K562 (cell line): ENCODE results near the gene NEMF. TPM values are rescaled to one million over a fixed set of nuclear protein-coding genes. Genes with fewer than 3 reads are reported as not detected.

Experiments
- ATAC-seq: fragments of 200-7000 bp; cut with Tn5 transposase; 3 replicates; pipeline ENCODE4 v1.9.1; 2020; ENCODE audit warnings: moderate library complexity
- BruUV-seq: library from RNA; stranded (reverse); fragments of 400-500 nt; replicated peaks from 2 replicates; lab custom pipeline; 2021; lab: Mats Ljungman, UMichigan
- CTCF ChIA-PET: fragments of 300-600 bp; formaldehyde crosslinking; extraction: SDS; loops from one replicate; lab custom pipeline; 2021; ENCODE audit warnings: low intra/inter-chr PET ratio; lab: Yijun Ruan, JAX
- POLR2A ChIA-PET: fragments of 300-600, 350-650 bp; sonication (Branson Sonifier 250); formaldehyde crosslinking; extraction: SDS; loops from one replicate; lab custom pipeline; 2021; ENCODE audit warnings: antibody characterized with exemption, inconsistent platforms; lab: Yijun Ruan, JAX
- DNase-seq, 4 experiments: peaks; one replicate each; pipeline versions ENCODE4 v3.0.0 to v3.0.0-alpha.2; 2011 to 2018; ENCODE audit warnings: low spot score in 3 of 4, mixed read lengths in 3 of 4; ENCODE audit errors: extremely low read depth in 1 of 4
- FAIRE-seq: peaks from 2 replicates; lab custom pipeline; 2011; peaks lifted over from hg19 to GRCh38; lab: Jason Lieb, UNC
- H2AFZ ChIP-seq: 2 replicates; pipeline ENCODE4 v1.6.0; 2011; ENCODE audit warnings: low read depth, low read length, control low read depth, inconsistent platforms
- H3K27ac ChIP-seq: fragments of 200-600 bp; 3 replicates; pipeline ENCODE4 v1.8.0; 2011; ENCODE audit warnings: low read depth, mild to moderate bottlenecking, control low read depth, inconsistent platforms, low read length, moderate library complexity, mixed read lengths; ENCODE audit errors: extremely low read depth
- H3K27me3 ChIP-seq, 2 experiments: fragments of 300-600 bp in 1 of 2; 2 replicates in 1 of 2; 3 replicates in 1 of 2; pipeline versions ENCODE4 v1.6.0 to v1.8.0; 2011; ENCODE audit warnings: inconsistent platforms in 2 of 2, low read length in 2 of 2, mild to moderate bottlenecking in 1 of 2, mixed read lengths in 1 of 2, moderate library complexity in 1 of 2; ENCODE audit not compliant: control insufficient read depth in 2 of 2, insufficient read depth in 2 of 2
- H3K36me3 ChIP-seq: fragments of 300-600 bp; 3 replicates; pipeline ENCODE4 v1.8.0; 2011; ENCODE audit warnings: mild to moderate bottlenecking, low read length, inconsistent platforms; ENCODE audit not compliant: control insufficient read depth, insufficient read depth
- H3K4me1 ChIP-seq, 2 experiments: fragments of 200-600 bp in 1 of 2; replicated peaks in 1 of 2; 2 replicates in 1 of 2; 3 replicates in 1 of 2; pipeline versions ENCODE4 v1.5.1 to v1.8.0; 2011; ENCODE audit warnings: inconsistent platforms in 2 of 2, low read length in 2 of 2, mild to moderate bottlenecking in 1 of 2, mixed read lengths in 1 of 2, moderate library complexity in 1 of 2; ENCODE audit not compliant: control insufficient read depth in 2 of 2, insufficient read depth in 2 of 2
- H3K4me2 ChIP-seq: 2 replicates; pipeline ENCODE4 v1.6.1; 2011; ENCODE audit warnings: low read length, control low read depth, inconsistent platforms, mixed read lengths; ENCODE audit not compliant: insufficient read depth
- H3K4me3 ChIP-seq: fragments of 200-600 bp; sonication (generic), shearing (Covaris generic); 2 replicates; pipeline ENCODE4 v1.5.1; 2016; ENCODE audit warnings: control low read depth, inconsistent platforms
- H3K79me2 ChIP-seq: fragments of 200-600 bp; 3 replicates; pipeline ENCODE4 v1.8.0; 2011; ENCODE audit warnings: low read length, inconsistent platforms; ENCODE audit not compliant: control insufficient read depth, insufficient read depth
- H3K9ac ChIP-seq, 2 experiments: 2 replicates each; pipeline versions ENCODE4 v1.6.0 to v1.6.1; 2011; ENCODE audit warnings: low read depth in 2 of 2, low read length in 2 of 2, control low read depth in 1 of 2, inconsistent platforms in 1 of 2, mild to moderate bottlenecking in 1 of 2, mixed read lengths in 1 of 2; ENCODE audit not compliant: insufficient read depth in 1 of 2
- H3K9me1 ChIP-seq: one replicate; pipeline ENCODE4 v1.6.0; 2011; ENCODE audit warnings: inconsistent platforms, mild to moderate bottlenecking, low read length, moderate library complexity; ENCODE audit not compliant: control insufficient read depth, insufficient read depth
- H3K9me3 ChIP-seq: replicated peaks from 2 replicates; pipeline ENCODE4 v1.5.1; 2011; ENCODE audit warnings: low read depth, low read length, inconsistent platforms; ENCODE audit not compliant: control insufficient read depth, insufficient read depth
- H4K20me1 ChIP-seq: replicated peaks from 2 replicates; pipeline ENCODE4 v1.6.1; 2011; ENCODE audit warnings: low read length, inconsistent platforms, mixed read lengths; ENCODE audit not compliant: control insufficient read depth, insufficient read depth
- ARID1B ChIP-seq: fragments of 450-650 bp; IDR thresholded peaks from 2 replicates; pipeline ENCODE4 v1.6.1; 2016; ENCODE audit warnings: antibody characterized with exemption, mild to moderate bottlenecking, inconsistent platforms
- BCOR ChIP-seq: fragments of 450-650 bp; IDR thresholded peaks from 2 replicates; pipeline ENCODE4 v1.6.1; 2016
- C11orf30 ChIP-seq: fragments of 450-650 bp; IDR thresholded peaks from 2 replicates; pipeline ENCODE4 v1.6.1; 2016; ENCODE audit warnings: low read depth, mild to moderate bottlenecking
- CEBPB ChIP-seq: fragments of 450-650 bp; IDR thresholded peaks from 2 replicates; pipeline ENCODE4 v1.6.1; 2016; ENCODE audit warnings: missing genetic modification characterization, missing compliant biosample characterization
- DPF2 ChIP-seq: fragments of 450-650 bp; IDR thresholded peaks from 2 replicates; pipeline ENCODE4 v1.6.1; 2016
- HNRNPK ChIP-seq: fragments of 200-400 bp; formaldehyde crosslinking; IDR thresholded peaks from one replicate; pipeline ENCODE4 v1.6.1; 2018; ENCODE audit warnings: mild to moderate bottlenecking, low read depth, low read length; ENCODE audit not compliant: poor library complexity, severe bottlenecking
- MAFG ChIP-seq: fragments of 450-650 bp; conservative IDR thresholded peaks from 2 replicates; pipeline ENCODE4 v1.6.1; 2016; ENCODE audit warnings: missing genetic modification characterization, missing compliant biosample characterization
- NFE2 ChIP-seq: IDR thresholded peaks from 2 replicates; pipeline ENCODE4 v1.6.1; 2014; ENCODE audit warnings: antibody characterized with exemption, low read depth
- RERE ChIP-seq: sonication (generic); formaldehyde crosslinking; IDR thresholded peaks from 2 replicates; pipeline ENCODE4 v1.8.0; 2023; ENCODE audit warnings: missing genetic modification reagents, mild to moderate bottlenecking, borderline replicate concordance
- SMARCA4 ChIP-seq: fragments of 450-650 bp; IDR thresholded peaks from 2 replicates; pipeline ENCODE4 v1.6.1; 2016
- STAT5A ChIP-seq: IDR thresholded peaks from 2 replicates; pipeline ENCODE4 v1.6.1; 2012; ENCODE audit warnings: low read length, inconsistent platforms, borderline replicate concordance
- WGBS: fragments of 100-300 bp; shearing (Covaris generic); methylation state at CpG from one replicate; pipeline ENCODE4 v1.1.6; 2016; ENCODE audit warnings: low coverage, mixed read lengths; ENCODE audit not compliant: insufficient coverage; ENCODE audit errors: missing lambda C conversion rate; 5-methylcytosine and 5-hydroxymethylcytosine counted together
- in situ Hi-C: fragments of 300-500 bp; cut with MboI; formaldehyde crosslinking; loops from 4 replicates; pipeline ENCODE4 v1.15.0; 2018; ENCODE audit warnings: inconsistent platforms, mixed read lengths
- intact Hi-C: fragments of 100-400 bp; cut with micrococcal nuclease; formaldehyde crosslinking; loops from 2 replicates; pipeline ENCODE4 v1.14.2; 2022
- polyA plus RNA-seq, 8 experiments: library from polyadenylated mRNA; depleted of rRNA in 4 of 8; stranded (reverse) in 5 of 8; unstranded in 3 of 8; fragments of >200 nt; fragmentation: Nextera tagmentation in 2 of 8; fragmentation: Illumina TruSeq in 1 of 8; extraction: Ambion mirVana in 2 of 8; extraction: Trizol in 1 of 8; gene quantifications; 2 replicates each; pipeline versions ENCODE4 v1.2.1 to v1.2.3, GENCODE V29; 2011 to 2014; ENCODE audit warnings: inconsistent platforms in 1 of 8, missing spikeins in 1 of 8
- total RNA-seq, 7 experiments: library from RNA; depleted of rRNA in 6 of 7; stranded (reverse); fragments of >200 nt in 6 of 7; fragmentation: Illumina TruSeq in 2 of 7; extraction: Trizol in 2 of 7; gene quantifications; 2 replicates each; pipeline versions ENCODE4 v1.2.1 to v1.2.3, GENCODE V29; 2011 to 2021; ENCODE audit warnings: low replicate concordance in 1 of 7

The NEMF gene
- total and polyA plus RNA-seq, 9 of the 15 experiments (the other 6 are each of a cell fraction or from before 2014, with no cell fraction given) = 38.8 to 94.4 (median 61.0) TPM

- Histone ChIP-seq H3K27me3 (no peaks in the 10 kb centered on the region), H3K9me3 (no peaks in the 10 kb centered on the region), H2AFZ (no peak overlapping the region), H3K79me2 (no peaks in the 10 kb centered on the region), H3K9me1 (no peaks in the 10 kb centered on the region), H3K4me1 (peaks cover 0 to 3% of the 10 kb centered on the region in 2 experiments; a peak in 3 of 5 replicates), H3K4me3 (no peak overlapping the region), H3K9ac (no peak overlapping the region), H3K27ac (no peak overlapping the region), H3K36me3 (no peaks in the 10 kb centered on the region), H4K20me1 (no peaks in the 10 kb centered on the region), H3K4me2 (no peak overlapping the region)
- FAIRE-seq (no peak), ATAC-seq (peak; percentile 54), DNase-seq (no peak)
- ChIA-PET CTCF (no interaction called here), POLR2A (no interaction called here)
- no peak for TF ChIP-seq BCOR
- no TSS peak for BruUV-seq
- 31% methylated on average over 5 of the region's 6 CpGs for WGBS
- intact Hi-C loops (no loop called here), in situ Hi-C loops (no loop called here)
Observed at GRCh38 chr14:49761839-49762551, 90.6 kb downstream of the NEMF start.

GRCh38 chr14:49755378-49755777 lies 97.2 kb downstream of the NEMF start:
- H3K4me3 ChIP-seq = no peak overlapping the region
- no peaks in the 10 kb centered on the region for H3K27me3 ChIP-seq
- H3K9me1 ChIP-seq = no peaks in the 10 kb centered on the region
- 13% methylated on average over 3 of the region's 3 CpGs for WGBS
- no peak overlapping the region for H3K9ac ChIP-seq
- intact Hi-C loops = no loop called here
- H3K9me3 ChIP-seq = no peaks in the 10 kb centered on the region
- no TSS peak for BruUV-seq
- no peak overlapping the region for H3K27ac ChIP-seq
- no peak overlapping the region for H2AFZ ChIP-seq
- ChIA-PET POLR2A (no interaction called here), CTCF (no interaction called here)
- in situ Hi-C loops = no loop called here
- DNase-seq (no peak), FAIRE-seq (peak; percentile 62), ATAC-seq (no peak)
- H4K20me1 ChIP-seq = no peaks in the 10 kb centered on the region
- H3K4me2 ChIP-seq = no peak overlapping the region
- no peaks in the 10 kb centered on the region for H3K36me3 ChIP-seq
- peaks cover 0 to 4% of the 10 kb centered on the region in 2 experiments; a peak in 1 of 5 replicates for H3K4me1 ChIP-seq
- no peaks in the 10 kb centered on the region for H3K79me2 ChIP-seq
- TF ChIP-seq HNRNPK = no peak
- TF ChIP-seq CEBPB (tag) = 0 out of 2 replicates have a peak, but pooled peaks have one; percentile 41
- no peak for TF ChIP-seq STAT5A
- peak; percentile 89 for TF ChIP-seq MAFG (tag)
- TF ChIP-seq RERE (CRISPR knock-in tag) = no peak
- TF ChIP-seq SMARCA4 = peak; percentile 42; the same call in 1 of the 2 replicates
- TF ChIP-seq DPF2 = peak; percentile 44; the same call in 1 of the 2 replicates
- TF ChIP-seq C11orf30 = peak; percentile 78
- TF ChIP-seq ARID1B = peak; percentile 45; the same call in 1 of the 2 replicates
- peak; percentile 81 for TF ChIP-seq NFE2
